Neural cell (in vitro differentiated cells): ENCODE data around the gene ZNF750.

Experiments
- CTCF ChIP-seq: fragments of 450-650 bp; IDR thresholded peaks from 2 replicates; pipeline ENCODE4 v1.5.1; 2014; ENCODE audit warnings: antibody characterized with exemption, mild to moderate bottlenecking, moderate library complexity; ENCODE audit not compliant: poor library complexity, severe bottlenecking
- EP300 ChIP-seq: fragments of 450-650 bp; conservative IDR thresholded peaks from 2 replicates; pipeline ENCODE4 v1.6.1; 2014; ENCODE audit warnings: antibody characterized with exemption, mild to moderate bottlenecking, moderate library complexity; ENCODE audit not compliant: poor library complexity, severe bottlenecking
- EZH2 ChIP-seq: fragments of 200-600, 300-800 bp; shearing (Covaris generic), sonication (generic); IDR thresholded peaks from 2 replicates; pipeline ENCODE4 v1.6.1; 2014; ENCODE audit warnings: antibody characterized with exemption, low read length, borderline replicate concordance, mild to moderate bottlenecking; ENCODE audit not compliant: insufficient read depth, poor library complexity, severe bottlenecking
- MXI1 ChIP-seq: fragments of 450-650 bp; conservative IDR thresholded peaks from 2 replicates; pipeline ENCODE4 v1.6.1; 2014; ENCODE audit warnings: antibody characterized with exemption, mild to moderate bottlenecking; ENCODE audit not compliant: poor library complexity, severe bottlenecking
- POLR2AphosphoS5 ChIP-seq: IDR thresholded peaks from 2 replicates; pipeline ENCODE4 v1.6.1; 2012
- RAD21 ChIP-seq: fragments of 450-650 bp; conservative IDR thresholded peaks from 2 replicates; pipeline ENCODE4 v1.6.1; 2014; ENCODE audit warnings: antibody characterized with exemption, mild to moderate bottlenecking, moderate library complexity
- SMC3 ChIP-seq: fragments of 450-650 bp; conservative IDR thresholded peaks from 2 replicates; pipeline ENCODE4 v1.6.1; 2014; ENCODE audit warnings: antibody characterized with exemption, mild to moderate bottlenecking, moderate library complexity; ENCODE audit not compliant: poor library complexity
- TAF1 ChIP-seq: IDR thresholded peaks from 2 replicates; pipeline ENCODE4 v1.6.1; 2012; ENCODE audit warnings: low read depth
- TF ChIP-seq, protein P1 (sequence below): IDR thresholded peaks from 2 replicates; pipeline ENCODE4 v1.6.1; 2012; ENCODE audit warnings: borderline replicate concordance

DNA sequence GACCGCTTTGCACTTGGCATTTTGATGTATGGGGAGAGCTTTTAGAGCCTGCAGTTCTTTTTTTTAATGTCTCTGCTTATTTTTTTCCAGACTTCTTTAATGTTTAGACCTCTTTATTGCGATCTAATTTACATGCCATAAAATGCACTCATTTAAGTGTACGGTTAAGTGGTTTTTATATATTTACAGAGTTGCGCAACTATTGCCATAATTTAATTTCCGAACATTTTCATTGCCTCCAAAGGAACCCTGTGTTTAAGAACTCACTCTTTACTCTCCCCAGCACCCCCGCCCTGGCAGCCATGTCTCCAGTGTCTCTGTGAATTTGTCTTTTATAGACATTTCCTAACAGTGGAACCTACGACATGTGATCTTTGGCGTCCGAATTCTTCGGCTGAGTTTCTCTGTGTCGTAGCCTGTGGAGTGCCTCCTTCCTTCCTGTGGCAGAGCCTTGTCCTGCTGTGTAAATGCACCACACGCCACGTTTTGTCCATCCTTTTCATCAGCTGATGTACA, 24.0 kb downstream of the ZNF750 start:
- no peak for TF ChIP-seq CTCF
- TF ChIP-seq EZH2: no peak
- TF ChIP-seq POLR2AphosphoS5: no peak
- TF ChIP-seq, protein P1, sequence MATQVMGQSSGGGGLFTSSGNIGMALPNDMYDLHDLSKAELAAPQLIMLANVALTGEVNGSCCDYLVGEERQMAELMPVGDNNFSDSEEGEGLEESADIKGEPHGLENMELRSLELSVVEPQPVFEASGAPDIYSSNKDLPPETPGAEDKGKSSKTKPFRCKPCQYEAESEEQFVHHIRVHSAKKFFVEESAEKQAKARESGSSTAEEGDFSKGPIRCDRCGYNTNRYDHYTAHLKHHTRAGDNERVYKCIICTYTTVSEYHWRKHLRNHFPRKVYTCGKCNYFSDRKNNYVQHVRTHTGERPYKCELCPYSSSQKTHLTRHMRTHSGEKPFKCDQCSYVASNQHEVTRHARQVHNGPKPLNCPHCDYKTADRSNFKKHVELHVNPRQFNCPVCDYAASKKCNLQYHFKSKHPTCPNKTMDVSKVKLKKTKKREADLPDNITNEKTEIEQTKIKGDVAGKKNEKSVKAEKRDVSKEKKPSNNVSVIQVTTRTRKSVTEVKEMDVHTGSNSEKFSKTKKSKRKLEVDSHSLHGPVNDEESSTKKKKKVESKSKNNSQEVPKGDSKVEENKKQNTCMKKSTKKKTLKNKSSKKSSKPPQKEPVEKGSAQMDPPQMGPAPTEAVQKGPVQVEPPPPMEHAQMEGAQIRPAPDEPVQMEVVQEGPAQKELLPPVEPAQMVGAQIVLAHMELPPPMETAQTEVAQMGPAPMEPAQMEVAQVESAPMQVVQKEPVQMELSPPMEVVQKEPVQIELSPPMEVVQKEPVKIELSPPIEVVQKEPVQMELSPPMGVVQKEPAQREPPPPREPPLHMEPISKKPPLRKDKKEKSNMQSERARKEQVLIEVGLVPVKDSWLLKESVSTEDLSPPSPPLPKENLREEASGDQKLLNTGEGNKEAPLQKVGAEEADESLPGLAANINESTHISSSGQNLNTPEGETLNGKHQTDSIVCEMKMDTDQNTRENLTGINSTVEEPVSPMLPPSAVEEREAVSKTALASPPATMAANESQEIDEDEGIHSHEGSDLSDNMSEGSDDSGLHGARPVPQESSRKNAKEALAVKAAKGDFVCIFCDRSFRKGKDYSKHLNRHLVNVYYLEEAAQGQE: no peak
- TF ChIP-seq MXI1: no peak
- no peak for TF ChIP-seq TAF1
- TF ChIP-seq RAD21: no peak
- no peak for TF ChIP-seq SMC3
- no peak for TF ChIP-seq EP300
